GM18498 (cell line): ENCODE measurements around the gene NPIPA7.
"Not testable (repeated sequence)": the region's sequence is repeated elsewhere in the genome, so short reads cannot be mapped to it uniquely, and the experiment has no call there.

Experiments used
- ATAC-seq: cut with Tn5 transposase; IDR thresholded peaks from one replicate; pipeline ENCODE4 v1.9.1; 2021; ENCODE audit warnings: mild to moderate bottlenecking, moderate library complexity; ENCODE audit not compliant: unreplicated experiment

The NPIPA7 gene

DNA sequence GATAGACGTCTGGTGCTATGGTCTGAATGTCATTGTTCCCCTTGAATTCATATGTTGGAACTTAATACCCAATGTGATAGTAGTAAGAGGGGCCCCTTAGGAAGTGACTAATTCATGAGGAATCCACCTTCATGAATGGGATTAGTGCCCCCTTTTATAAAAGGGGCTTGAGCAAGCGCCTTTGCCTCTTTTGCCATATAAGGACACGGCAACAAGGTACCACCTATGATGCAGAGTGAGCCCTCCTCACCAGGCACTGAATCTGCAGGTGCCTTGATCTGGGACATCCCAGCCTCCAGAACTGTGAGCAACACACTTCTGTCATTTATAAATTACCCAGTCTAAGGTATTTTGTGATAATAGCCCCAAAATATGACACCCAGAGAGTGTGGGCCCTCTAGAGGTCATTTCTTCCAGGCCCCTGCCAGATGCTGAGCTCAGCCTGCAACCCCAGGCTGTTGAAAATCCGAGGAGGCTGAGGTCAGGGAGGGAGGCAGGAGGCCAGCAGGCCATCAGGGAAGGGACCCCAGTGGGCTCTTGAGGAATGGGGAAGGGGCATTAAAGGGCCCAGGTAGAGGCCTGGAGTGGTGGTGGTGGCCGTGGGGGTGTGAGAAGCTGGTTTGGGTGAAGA is 39.1 kb downstream of the NPIPA7 start:
- not testable (repeated sequence) for ATAC-seq

DNA sequence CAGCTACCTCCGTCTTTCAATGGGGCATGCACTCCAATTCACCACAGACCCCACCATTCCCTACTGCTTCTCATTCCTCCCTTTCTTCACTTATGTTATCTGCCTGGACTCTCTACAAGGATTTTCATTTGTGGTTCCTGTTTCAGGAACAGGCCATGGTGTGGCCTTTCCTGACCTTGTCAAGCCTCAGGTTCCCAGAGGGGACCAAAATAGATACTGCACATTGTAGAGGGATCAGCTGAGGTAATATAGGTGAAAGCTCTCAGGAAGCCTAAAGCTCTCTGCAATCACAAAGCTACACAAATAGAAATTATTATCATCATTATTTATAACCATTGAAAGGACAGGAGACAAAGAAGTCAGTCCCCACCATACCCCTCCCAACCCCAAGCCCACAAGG is 41.6 kb downstream of the NPIPA7 start:
- ATAC-seq: not testable (repeated sequence)

- not testable (repeated sequence) for ATAC-seq
These were observed 46.2 kb downstream of the NPIPA7 start for GRCh38 chr16:16425146-16425545.

DNA sequence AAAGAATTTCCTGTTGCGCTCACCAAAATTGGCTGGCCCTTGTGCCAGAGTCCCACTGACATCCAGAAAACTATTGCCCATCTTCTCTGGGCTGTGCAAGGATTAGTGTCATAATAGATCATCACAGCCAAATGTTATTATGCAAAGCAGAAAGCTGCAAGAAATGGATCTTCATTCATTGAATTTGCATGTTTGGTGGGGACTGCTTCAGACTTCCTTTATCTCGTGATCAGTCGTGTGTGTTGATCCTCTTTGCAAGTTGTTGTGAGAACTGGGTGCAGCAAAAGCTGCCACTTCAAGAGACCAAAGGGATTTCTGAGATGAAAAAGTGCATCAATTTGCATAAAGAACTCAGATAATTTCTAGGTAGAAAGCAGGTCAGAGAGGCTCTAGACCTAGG is 52.2 kb downstream of the NPIPA7 start:
- ATAC-seq: not testable (repeated sequence)

DNA sequence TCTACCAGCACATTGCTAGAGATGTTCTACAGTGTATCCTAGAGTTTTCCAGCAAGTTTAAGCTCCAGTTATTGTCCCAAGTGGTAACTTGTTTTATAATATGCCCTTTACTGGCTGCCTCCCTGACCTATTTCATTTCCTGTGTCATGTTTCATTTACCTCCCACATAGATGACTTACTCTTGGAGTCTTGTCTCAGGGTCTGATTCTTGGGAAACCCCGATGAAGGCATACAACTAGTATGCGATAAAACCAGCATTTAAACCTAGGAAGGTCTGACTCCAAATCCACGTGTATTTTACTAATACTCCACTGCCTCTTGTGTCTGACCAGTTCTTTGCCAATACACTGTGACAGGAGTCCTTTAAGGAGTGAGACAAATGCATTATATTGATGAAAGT is 55.8 kb downstream of the NPIPA7 start:
- ATAC-seq: not testable (repeated sequence)

DNA sequence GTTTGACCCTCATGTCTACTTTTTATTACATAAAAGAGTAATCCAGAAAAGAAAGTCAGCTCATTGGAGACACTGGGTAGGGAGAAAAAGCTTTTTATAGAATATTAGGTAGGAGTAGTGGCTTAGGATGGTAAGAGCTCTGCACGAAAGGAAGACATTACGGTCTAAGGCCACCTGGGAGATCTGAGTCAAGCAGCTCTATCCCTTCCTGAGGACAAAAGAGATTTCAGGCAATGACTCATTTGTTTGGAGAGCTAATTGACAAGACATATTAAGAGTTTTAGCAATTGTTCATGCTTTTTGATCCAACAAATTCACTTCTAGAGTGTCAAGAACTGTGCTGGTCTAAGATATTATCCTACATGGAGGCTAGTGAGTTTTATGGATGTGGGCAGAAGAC is 62.5 kb downstream of the NPIPA7 start:
- ATAC-seq: not testable (repeated sequence)
